Retinal pigment epithelial cell (primary cell): ENCODE results near the gene COL6A5.
"Not testable (repeated sequence)": the region's sequence is repeated elsewhere in the genome, so short reads cannot be mapped to it uniquely, and the experiment has no call there.

Source experiments
- DNase-seq: peaks from one replicate; pipeline ENCODE4 v3.0.0-alpha.2; 2010; ENCODE audit warnings: low read depth
- H3K4me3 ChIP-seq: 2 replicates; pipeline ENCODE4 v1.5.1; 2011; ENCODE audit warnings: mild to moderate bottlenecking, low read length, control low read depth, moderate library complexity
- CTCF ChIP-seq: conservative IDR thresholded peaks from 2 replicates; pipeline ENCODE4 v1.5.1; 2011; ENCODE audit warnings: low read depth, low read length, control low read depth, inconsistent platforms

The COL6A5 gene

GRCh38 chr3:130395916-130396315 lies 50.4 kb downstream of the COL6A5 start:
- no peak overlapping the region for H3K4me3 ChIP-seq
- no peak for TF ChIP-seq CTCF
- DNase-seq = no peak

GRCh38 chr3:130404401-130404800 lies 58.9 kb downstream of the COL6A5 start:
- DNase-seq = no peak
- no peak overlapping the region for H3K4me3 ChIP-seq
- TF ChIP-seq CTCF = no peak

GRCh38 chr3:130405956-130406355 lies 60.5 kb downstream of the COL6A5 start:
- H3K4me3 ChIP-seq = no peak overlapping the region
- DNase-seq = no peak

GRCh38 chr3:130408253-130408652 lies 62.8 kb downstream of the COL6A5 start:
- not testable (repeated sequence) for DNase-seq, H3K4me3 ChIP-seq

More at GRCh38 chr3:130405956-130406355, 60.5 kb downstream of the COL6A5 start:
- TF ChIP-seq CTCF = no peak

GRCh38 chr3:130411320-130411719 lies 65.8 kb downstream of the COL6A5 start:
- no peak overlapping the region for H3K4me3 ChIP-seq
- no peak for DNase-seq
- TF ChIP-seq CTCF = no peak

GRCh38 chr3:130412991-130413560 lies 67.6 kb downstream of the COL6A5 start:
- no peak for DNase-seq
- H3K4me3 ChIP-seq = no peak overlapping the region
- TF ChIP-seq CTCF = no peak

- no peak for TF ChIP-seq CTCF
- no peak overlapping the region for H3K4me3 ChIP-seq
- no peak for DNase-seq
Observed at GRCh38 chr3:130414457-130414856, 69.0 kb downstream of the COL6A5 start.

GRCh38 chr3:130420466-130420865 lies 75.0 kb downstream of the COL6A5 start:
- no peak for DNase-seq
- no peak for TF ChIP-seq CTCF
- H3K4me3 ChIP-seq = no peak overlapping the region
